Activated CD4-positive, alpha-beta T cell treated with anti-CD3 and anti-CD28 coated beads, Interleukin-2, amount 10 ng/mL, durations not matched to agents 24 days and 14 days (primary cell): ENCODE data around the gene XPA. TPM values are rescaled to one million over a fixed set of nuclear protein-coding genes. Genes with fewer than 3 reads are reported as not detected.
A peak's percentile ranks its signal among the peaks of the same experiment; 100 is the strongest.

Source experiments
- DNase-seq: peaks from one replicate; pipeline ENCODE4 v3.0.0; 2022
- H3K27ac Mint-ChIP-seq: one replicate; pipeline ENCODE4 v1.8.0; 2022; ENCODE audit warnings: mild to moderate bottlenecking, mixed read lengths
- H3K27me3 Mint-ChIP-seq: one replicate; pipeline ENCODE4 v1.8.0; 2022; ENCODE audit warnings: mixed read lengths
- H3K36me3 Mint-ChIP-seq: one replicate; pipeline ENCODE4 v1.8.0; 2022; ENCODE audit warnings: low read depth, mild to moderate bottlenecking, mixed read lengths
- H3K4me1 Mint-ChIP-seq: one replicate; pipeline ENCODE4 v1.8.0; 2021; ENCODE audit warnings: mixed read lengths
- H3K4me3 Mint-ChIP-seq: one replicate; pipeline ENCODE4 v1.8.0; 2022; ENCODE audit warnings: mild to moderate bottlenecking, moderate library complexity, mixed read lengths
- H3K9me3 Mint-ChIP-seq: one replicate; pipeline ENCODE4 v1.8.0; 2021; ENCODE audit warnings: mixed read lengths
- intact Hi-C: fragments of 100-400 bp; cut with micrococcal nuclease; formaldehyde crosslinking; loops from one replicate; pipeline ENCODE4 v1.15.1; 2023
- total RNA-seq: library from RNA; stranded (reverse); gene quantifications from 2 replicates; pipeline ENCODE4 v1.2.3, GENCODE V29; 2022

The XPA gene
- total RNA-seq, 1 donor from 2014 or later = 8.9 TPM

DNA sequence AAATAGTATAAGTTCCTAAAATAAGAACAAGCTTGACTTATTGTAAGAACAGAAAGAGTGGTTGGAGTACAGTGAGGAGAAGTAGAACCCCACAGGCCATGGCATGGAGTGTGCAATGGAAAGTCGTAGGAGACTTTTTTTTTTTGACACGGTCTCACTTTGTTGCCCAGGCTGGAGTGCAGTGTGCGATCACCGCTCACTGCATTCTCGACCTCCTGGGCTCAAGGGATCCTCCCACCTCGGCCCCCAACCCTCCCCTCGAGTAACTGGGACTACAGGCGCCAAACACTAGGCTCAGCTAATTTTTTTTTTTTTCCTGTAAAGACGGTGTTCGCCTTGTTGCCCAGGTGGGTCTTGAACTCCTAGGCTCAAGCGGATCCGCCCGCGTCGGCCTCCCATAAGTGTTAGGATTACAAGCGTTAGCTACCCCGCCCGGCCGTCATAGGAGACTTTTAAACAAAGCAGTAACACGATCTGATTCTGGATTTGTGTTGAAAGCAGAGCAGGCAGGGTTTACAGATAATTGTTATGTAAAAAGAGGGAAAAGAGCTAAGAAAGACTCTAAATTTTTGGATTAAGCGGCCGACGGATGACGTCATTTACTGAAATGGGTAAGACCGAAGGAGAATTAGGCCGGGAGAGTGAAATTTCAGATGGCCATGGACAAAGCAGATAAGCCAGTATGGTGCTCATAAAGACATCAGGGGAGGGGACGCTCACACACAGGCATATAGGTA, 64.7 kb downstream of the XPA start:
- Mint-ChIP-seq H3K27ac (peak overlapping the region; percentile 99), H3K27me3 (no peaks in the 10 kb centered on the region), H3K4me1 (peaks cover 34% of the 10 kb centered on the region), H3K36me3 (peaks cover 19% of the 10 kb centered on the region), H3K4me3 (peak overlapping the region; percentile 95), H3K9me3 (no peaks in the 10 kb centered on the region)
- intact Hi-C loops = loop anchor here (5.0 to 10.0 kb wide), 2 partner anchors 172 to 625 kb away; partner anchors contain the start of gene TBC1D2
- no peak for DNase-seq

DNA sequence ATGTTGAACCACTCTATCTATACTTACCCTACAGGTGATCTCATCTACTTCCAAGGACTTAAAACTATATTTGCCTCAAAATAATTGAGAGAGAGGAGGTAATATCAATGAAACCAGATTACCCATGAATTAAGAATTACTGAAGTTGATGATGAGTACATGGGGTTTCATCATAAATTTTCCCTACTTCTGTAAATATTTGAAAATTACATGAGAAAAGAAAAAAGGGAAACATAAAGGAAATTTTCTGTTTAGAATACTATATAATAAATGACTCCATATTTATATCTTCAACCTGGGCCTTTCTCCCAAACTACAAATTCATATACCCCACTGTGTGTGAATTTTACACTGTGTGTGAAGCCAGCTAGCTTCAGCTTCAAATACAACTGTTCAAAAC, 66.5 kb downstream of the XPA start:
- no peak overlapping the region for H3K4me3 Mint-ChIP-seq
- peaks cover 24% of the 10 kb centered on the region for H3K4me1 Mint-ChIP-seq
- no peaks in the 10 kb centered on the region for H3K27me3 Mint-ChIP-seq
- no peak for DNase-seq
- H3K36me3 Mint-ChIP-seq = peaks cover 16% of the 10 kb centered on the region
- H3K27ac Mint-ChIP-seq = no peak overlapping the region
- intact Hi-C loops = loop anchor here (5.0 to 10.0 kb wide), 2 partner anchors 174 to 627 kb away; partner anchors contain the start of gene TBC1D2
- H3K9me3 Mint-ChIP-seq = no peaks in the 10 kb centered on the region

DNA sequence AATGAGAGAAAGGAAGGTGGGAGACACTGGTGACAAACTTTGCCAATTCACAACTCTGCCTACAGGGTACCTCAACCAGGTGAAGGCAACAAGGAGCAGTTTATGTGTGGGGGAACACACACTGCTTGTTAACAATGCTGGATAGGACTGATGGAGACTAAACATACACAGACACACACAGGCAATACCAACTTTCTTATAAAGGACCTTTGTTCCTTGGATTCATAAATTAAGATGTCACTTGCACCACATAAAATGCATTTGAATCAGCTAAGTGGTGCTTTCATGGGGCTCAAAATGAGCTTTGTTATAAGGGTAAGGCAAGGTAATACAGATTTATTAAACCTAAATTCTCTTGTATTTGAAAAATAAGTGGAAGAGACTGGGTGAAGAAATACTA, 68.0 kb downstream of the XPA start:
- no peak for DNase-seq
- no peak overlapping the region for H3K4me3 Mint-ChIP-seq
- H3K27me3 Mint-ChIP-seq = no peaks in the 10 kb centered on the region
- H3K36me3 Mint-ChIP-seq = peaks cover 13% of the 10 kb centered on the region
- intact Hi-C loops = no loop called here
- H3K9me3 Mint-ChIP-seq = no peaks in the 10 kb centered on the region
- H3K27ac Mint-ChIP-seq = no peak overlapping the region
- peaks cover 18% of the 10 kb centered on the region for H3K4me1 Mint-ChIP-seq

DNA sequence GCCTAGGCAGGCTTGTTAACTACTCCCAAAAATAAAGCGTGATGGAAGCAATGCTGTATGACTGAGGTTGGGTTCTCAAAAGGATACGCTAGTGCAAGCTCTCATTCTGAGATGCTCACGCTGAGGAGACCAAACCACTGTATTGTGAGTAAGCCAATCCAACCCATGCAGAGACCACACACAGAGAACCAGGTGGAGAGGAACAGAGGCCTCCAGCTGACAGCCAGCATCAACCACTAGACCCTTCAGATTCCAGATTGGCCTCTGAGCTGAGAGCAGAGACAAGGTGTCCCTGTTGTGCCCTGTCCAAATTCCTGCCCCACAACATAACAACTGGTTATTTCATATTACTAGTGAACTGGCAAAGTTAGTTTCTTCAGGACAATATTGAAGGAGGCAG, 68.5 kb downstream of the XPA start:
- no peak for DNase-seq
- intact Hi-C loops = no loop called here
- no peak overlapping the region for H3K27ac Mint-ChIP-seq
- no peak overlapping the region for H3K4me3 Mint-ChIP-seq
- H3K4me1 Mint-ChIP-seq = peaks cover 18% of the 10 kb centered on the region
- H3K36me3 Mint-ChIP-seq = peaks cover 14% of the 10 kb centered on the region
- no peaks in the 10 kb centered on the region for H3K9me3 Mint-ChIP-seq
- no peaks in the 10 kb centered on the region for H3K27me3 Mint-ChIP-seq

- peaks cover 16% of the 10 kb centered on the region for H3K4me1 Mint-ChIP-seq
- no peaks in the 10 kb centered on the region for H3K27me3 Mint-ChIP-seq
- intact Hi-C loops = no loop called here
- no peaks in the 10 kb centered on the region for H3K9me3 Mint-ChIP-seq
- no peak overlapping the region for H3K27ac Mint-ChIP-seq
- H3K4me3 Mint-ChIP-seq = no peak overlapping the region
- H3K36me3 Mint-ChIP-seq = peaks cover 17% of the 10 kb centered on the region
- no peak for DNase-seq
Observed at GRCh38 chr9:97627624-97628023, 69.5 kb downstream of the XPA start.

GRCh38 chr9:97625620-97626019, 71.5 kb downstream of the XPA start:
- peaks cover 30% of the 10 kb centered on the region for H3K36me3 Mint-ChIP-seq
- DNase-seq = no peak
- H3K27ac Mint-ChIP-seq = no peak overlapping the region
- intact Hi-C loops = no loop called here
- peaks cover 8% of the 10 kb centered on the region for H3K4me1 Mint-ChIP-seq
- H3K4me3 Mint-ChIP-seq = no peak overlapping the region
- no peaks in the 10 kb centered on the region for H3K27me3 Mint-ChIP-seq
- H3K9me3 Mint-ChIP-seq = no peaks in the 10 kb centered on the region

Other genes starting within 250 kb of the XPA start
- gene TMOD1, start 195.7 kb downstream of the XPA start, total RNA-seq = 0.71 and 0.91 TPM in 2 replicates
- 17.1 and 17.7 TPM in 2 replicates for gene TSTD2, start 64.0 kb downstream of the XPA start, total RNA-seq
- gene NCBP1, start 63.5 kb downstream of the XPA start, total RNA-seq = 48.9 and 51.4 TPM in 2 replicates
- gene FOXE1, start 155.9 kb upstream of the XPA start, total RNA-seq = not detected in 2 replicates
- gene TRMO, start 225.2 kb upstream of the XPA start, total RNA-seq = 9.8 and 13.0 TPM in 2 replicates
- gene HEMGN, start 240.8 kb upstream of the XPA start, total RNA-seq = 0.38 and 0.54 TPM in 2 replicates